ENCODE results near the gene CYB5R4. TPM values are rescaled to one million over a fixed set of nuclear protein-coding genes. Genes with fewer than 3 reads are reported as not detected.
A peak's percentile ranks its signal among the peaks of the same experiment; 100 is the strongest.

The CYB5R4 gene
- total RNA-seq, 2 donors from 2014 or later: 13.7 to 18.9 TPM

DNA sequence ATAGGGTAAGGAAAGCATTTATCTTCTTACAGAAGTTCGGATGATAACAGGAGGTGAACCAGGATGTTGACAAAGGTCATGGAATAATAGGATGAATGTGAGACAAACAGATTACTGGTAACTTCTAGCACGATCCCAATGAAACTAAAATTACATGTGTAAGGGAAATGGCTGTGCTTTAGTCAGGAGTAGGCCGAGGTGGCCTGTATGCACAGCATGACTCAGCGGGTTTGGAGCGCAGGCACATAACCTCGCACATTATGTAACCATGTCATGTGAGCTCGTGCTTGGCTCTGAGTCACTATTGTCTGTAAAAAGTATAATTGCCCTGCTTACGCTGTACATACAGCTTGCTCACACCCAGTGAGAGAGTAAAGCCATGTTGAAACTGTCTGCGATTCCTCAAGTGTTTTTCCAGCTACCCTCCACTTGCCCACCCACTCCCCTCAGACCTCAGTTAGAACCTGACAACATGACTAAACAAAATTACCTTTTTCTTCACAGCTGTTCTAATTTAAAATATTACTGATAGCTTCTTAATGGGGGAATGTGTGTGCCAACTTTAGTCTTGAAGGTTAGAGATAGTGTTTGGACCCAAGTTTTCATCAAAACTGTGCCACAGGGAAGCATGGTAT lies 8.2 kb downstream of the CYB5R4 start:
- Histone ChIP-seq H3K36me3 (ENCODE audit: control insufficient read depth, insufficient read depth, low read length) (peaks cover 46% of the 10 kb centered on the region), H3K27me3 (ENCODE audit: control insufficient read depth, insufficient read depth, low read length, poor library complexity, severe bottlenecking) (no peaks in the 10 kb centered on the region), H3K9ac (ENCODE audit: extremely low read depth, low read length, poor library complexity, severe bottlenecking) (no peak overlapping the region), H3K9me3 (ENCODE audit: control insufficient read depth, low read length) (peaks cover 24% of the 10 kb centered on the region), H3K27ac (ENCODE audit: low read depth, low read length) (no peak overlapping the region), H3K4me3 (ENCODE audit: low read length) (peak overlapping the region; percentile 51), H3K4me1 (ENCODE audit: control insufficient read depth, insufficient read depth, low read length) (no peaks in the 10 kb centered on the region)
- DNase-seq: peak; percentile 47
- H3K27ac Mint-ChIP-seq: no peak overlapping the region
- H3K36me3 Mint-ChIP-seq (ENCODE audit: low read depth): peaks cover 61% of the 10 kb centered on the region
- TF ChIP-seq, protein P1, sequence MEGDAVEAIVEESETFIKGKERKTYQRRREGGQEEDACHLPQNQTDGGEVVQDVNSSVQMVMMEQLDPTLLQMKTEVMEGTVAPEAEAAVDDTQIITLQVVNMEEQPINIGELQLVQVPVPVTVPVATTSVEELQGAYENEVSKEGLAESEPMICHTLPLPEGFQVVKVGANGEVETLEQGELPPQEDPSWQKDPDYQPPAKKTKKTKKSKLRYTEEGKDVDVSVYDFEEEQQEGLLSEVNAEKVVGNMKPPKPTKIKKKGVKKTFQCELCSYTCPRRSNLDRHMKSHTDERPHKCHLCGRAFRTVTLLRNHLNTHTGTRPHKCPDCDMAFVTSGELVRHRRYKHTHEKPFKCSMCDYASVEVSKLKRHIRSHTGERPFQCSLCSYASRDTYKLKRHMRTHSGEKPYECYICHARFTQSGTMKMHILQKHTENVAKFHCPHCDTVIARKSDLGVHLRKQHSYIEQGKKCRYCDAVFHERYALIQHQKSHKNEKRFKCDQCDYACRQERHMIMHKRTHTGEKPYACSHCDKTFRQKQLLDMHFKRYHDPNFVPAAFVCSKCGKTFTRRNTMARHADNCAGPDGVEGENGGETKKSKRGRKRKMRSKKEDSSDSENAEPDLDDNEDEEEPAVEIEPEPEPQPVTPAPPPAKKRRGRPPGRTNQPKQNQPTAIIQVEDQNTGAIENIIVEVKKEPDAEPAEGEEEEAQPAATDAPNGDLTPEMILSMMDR (conservative IDR thresholded peaks at IDR 0.05): no peak
- whole genome bisulfite sequencing, 2 experiments (ENCODE audit: insufficient coverage in 1 of 2, insufficient read length in 1 of 2): 94 to 97% methylated on average over 9 of the region's 9 CpGs
- H3K4me3 Mint-ChIP-seq: no peak overlapping the region
- H3K9me3 Mint-ChIP-seq: peaks cover 21% of the 10 kb centered on the region
- H3K27me3 Mint-ChIP-seq (ENCODE audit: insufficient read depth): no peaks in the 10 kb centered on the region
- H3K4me1 Mint-ChIP-seq: no peaks in the 10 kb centered on the region

DNA sequence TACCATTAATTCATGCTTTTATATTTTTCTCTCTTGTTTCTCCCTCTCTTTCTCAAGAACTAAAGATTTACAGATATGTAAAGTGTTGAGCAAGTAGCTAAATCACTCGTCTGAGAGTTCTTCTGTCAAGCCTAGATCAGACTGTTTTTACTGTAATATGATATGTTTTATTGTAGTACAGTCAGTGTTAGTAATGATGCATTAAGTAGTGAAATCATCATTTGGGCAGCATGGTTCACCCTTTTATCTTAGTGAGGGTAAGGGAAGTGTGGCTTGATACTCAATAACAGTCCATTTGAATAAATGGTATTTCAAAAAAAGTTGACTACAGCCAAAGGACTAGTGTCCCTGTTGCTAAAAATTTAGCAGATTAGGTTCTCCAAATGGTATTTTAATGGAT lies 9.2 kb downstream of the CYB5R4 start:
- Mint-ChIP-seq H3K27me3 (ENCODE audit: insufficient read depth) (no peaks in the 10 kb centered on the region), H3K36me3 (ENCODE audit: low read depth) (peaks cover 61% of the 10 kb centered on the region), H3K27ac (no peak overlapping the region), H3K4me1 (peaks cover 2% of the 10 kb centered on the region), H3K4me3 (no peak overlapping the region), H3K9me3 (peaks cover 21% of the 10 kb centered on the region)
- DNase-seq: no peak
- TF ChIP-seq, protein P1 (conservative IDR thresholded peaks at IDR 0.05): no peak
- whole genome bisulfite sequencing, 2 experiments (ENCODE audit: insufficient coverage in 1 of 2, insufficient read length in 1 of 2): 100% methylated on average over 1 of the region's 1 CpG; no CpG with 5 or more reads in 1 of the 2 experiments
- H3K4me3 ChIP-seq (ENCODE audit: low read length): no peak overlapping the region
- no peaks in the 10 kb centered on the region for H3K27me3 ChIP-seq (ENCODE audit: control insufficient read depth, insufficient read depth, low read length, poor library complexity, severe bottlenecking)
- H3K9me3 ChIP-seq (ENCODE audit: control insufficient read depth, low read length): peaks cover 24% of the 10 kb centered on the region
- H3K27ac ChIP-seq (ENCODE audit: low read depth, low read length): no peak overlapping the region
- H3K4me1 ChIP-seq (ENCODE audit: control insufficient read depth, insufficient read depth, low read length): no peaks in the 10 kb centered on the region
- H3K36me3 ChIP-seq (ENCODE audit: control insufficient read depth, insufficient read depth, low read length): peaks cover 46% of the 10 kb centered on the region
- no peak overlapping the region for H3K9ac ChIP-seq (ENCODE audit: extremely low read depth, low read length, poor library complexity, severe bottlenecking)

DNA sequence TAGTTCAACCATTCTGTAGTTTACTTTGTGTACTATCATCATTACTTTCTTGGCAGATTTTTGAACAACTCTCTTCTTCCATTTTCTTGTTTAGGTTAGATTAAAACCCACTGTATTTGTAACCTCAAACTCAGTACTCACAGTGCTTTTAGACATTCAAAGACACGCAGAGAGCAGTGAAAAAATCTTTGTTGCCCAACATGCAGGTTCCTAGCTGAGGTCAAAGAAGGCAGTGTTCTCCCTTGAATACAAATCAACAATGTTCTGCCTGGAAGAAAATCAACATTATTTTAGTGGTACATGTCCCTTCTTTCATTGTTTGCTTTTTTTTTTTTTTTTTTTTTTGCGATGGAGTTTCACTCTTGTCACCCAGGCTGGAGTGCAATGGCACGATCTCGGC lies 11.2 kb downstream of the CYB5R4 start:
- Histone ChIP-seq H3K9ac (ENCODE audit: extremely low read depth, low read length, poor library complexity, severe bottlenecking) (no peak overlapping the region), H3K27ac (ENCODE audit: low read depth, low read length) (no peak overlapping the region), H3K9me3 (ENCODE audit: control insufficient read depth, low read length) (peaks cover 24% of the 10 kb centered on the region), H3K4me1 (ENCODE audit: control insufficient read depth, insufficient read depth, low read length) (no peaks in the 10 kb centered on the region), H3K27me3 (ENCODE audit: control insufficient read depth, insufficient read depth, low read length, poor library complexity, severe bottlenecking) (no peaks in the 10 kb centered on the region), H3K36me3 (ENCODE audit: control insufficient read depth, insufficient read depth, low read length) (peaks cover 29% of the 10 kb centered on the region), H3K4me3 (ENCODE audit: low read length) (no peak overlapping the region)
- H3K4me1 Mint-ChIP-seq: peaks cover 4% of the 10 kb centered on the region
- TF ChIP-seq, protein P1 (conservative IDR thresholded peaks at IDR 0.05): no peak
- DNase-seq: no peak
- H3K27ac Mint-ChIP-seq: no peak overlapping the region
- H3K36me3 Mint-ChIP-seq (ENCODE audit: low read depth): peaks cover 48% of the 10 kb centered on the region
- no peak overlapping the region for H3K4me3 Mint-ChIP-seq
- WGBS, 2 experiments (ENCODE audit: insufficient coverage in 1 of 2, insufficient read length in 1 of 2): 97 to 100% methylated on average over 1 to 4 of the region's 4 CpGs
- H3K27me3 Mint-ChIP-seq (ENCODE audit: insufficient read depth): no peaks in the 10 kb centered on the region
- H3K9me3 Mint-ChIP-seq: peaks cover 21% of the 10 kb centered on the region

Data from endodermal cell (in vitro differentiated cells).